ENCODE results near the gene CPT1B.
"Not testable (repeated sequence)": the region's sequence is repeated elsewhere in the genome, so short reads cannot be mapped to it uniquely, and the experiment has no call there.

The CPT1B gene

GRCh38 chr22:50577987-50578775, at the start of gene CPT1B:
Gene CPT1B (minus strand): TSS chr22:50578427. CDS start chr22:50577915, 512 bp downstream.
- no peak for DNase-seq

- no peak for DNase-seq
These were observed 48.8 kb upstream of the CPT1B start for GRCh38 chr22:50626850-50627641.

GRCh38 chr22:50626314-50626849, 48.2 kb upstream of the CPT1B start:
- no peak for DNase-seq

GRCh38 chr22:50625568-50626313, 47.5 kb upstream of the CPT1B start:
- no peak for DNase-seq

GRCh38 chr22:50625131-50625567, 46.9 kb upstream of the CPT1B start:
- DNase-seq, result no peak

- no peak for DNase-seq
These were observed 46.3 kb upstream of the CPT1B start for GRCh38 chr22:50624347-50625130.

- DNase-seq, result no peak
These were observed 44.6 kb upstream of the CPT1B start for GRCh38 chr22:50622723-50623327.

- DNase-seq, result no peak
These were observed 43.9 kb upstream of the CPT1B start for GRCh38 chr22:50621948-50622722.

GRCh38 chr22:50621356-50621880, 43.2 kb upstream of the CPT1B start:
- DNase-seq, result no peak

GRCh38 chr22:50620593-50621355, 42.5 kb upstream of the CPT1B start:
- DNase-seq, result no peak

- not testable (repeated sequence) for DNase-seq
These were observed 36.1 kb upstream of the CPT1B start for GRCh38 chr22:50614296-50614695.

GRCh38 chr22:50613291-50613981, 35.2 kb upstream of the CPT1B start:
- DNase-seq, result no peak

- peak; percentile 51 for DNase-seq
These were observed 34.4 kb upstream of the CPT1B start for GRCh38 chr22:50612528-50613221.

- DNase-seq, result no peak
These were observed 33.9 kb upstream of the CPT1B start for GRCh38 chr22:50612168-50612527.

GRCh38 chr22:50611341-50612060, 33.3 kb upstream of the CPT1B start:
- DNase-seq, result no peak

- no peak for DNase-seq
These were observed 32.4 kb upstream of the CPT1B start for GRCh38 chr22:50610581-50610980.

- no peak for DNase-seq
These were observed 31.8 kb upstream of the CPT1B start for GRCh38 chr22:50610041-50610451.

GRCh38 chr22:50609599-50609998, 31.4 kb upstream of the CPT1B start:
- no peak for DNase-seq

Data from NCI-H1048 (cell line).